ENCODE data around the gene GULP1.

GULP1 gene

GRCh38 chr2:188256420-188256819, 35.3 kb upstream of the GULP1 start:
- TF ChIP-seq FOXM1 (IDR thresholded peaks at IDR 0.05; ENCODE audit: borderline replicate concordance, low read depth) = no peak
- TF ChIP-seq REST (IDR thresholded peaks at IDR 0.05; ENCODE audit: low read depth) = no peak
- no peak for TF ChIP-seq CEBPB (IDR thresholded peaks at IDR 0.05)
- no peak for TF ChIP-seq EGR1 (IDR thresholded peaks at IDR 0.05)
- no peak for TF ChIP-seq TAF1 (IDR thresholded peaks at IDR 0.05; ENCODE audit: low read depth)
- no peak for TF ChIP-seq YY1 (IDR thresholded peaks at IDR 0.05; ENCODE audit: low read depth)
- no peak for TF ChIP-seq EP300 (IDR thresholded peaks at IDR 0.05; ENCODE audit: borderline replicate concordance)
- no peak for TF ChIP-seq TEAD4 (IDR thresholded peaks at IDR 0.05)
- no peak for TF ChIP-seq TCF12 (IDR thresholded peaks at IDR 0.05; ENCODE audit: low read depth)
- no peak for TF ChIP-seq RAD21 (IDR thresholded peaks at IDR 0.05; ENCODE audit: low read depth)
- TF ChIP-seq MAX (IDR thresholded peaks at IDR 0.05) = no peak
- no peak for TF ChIP-seq ZBTB7A (IDR thresholded peaks at IDR 0.05; ENCODE audit: low read depth)
- no peak for TF ChIP-seq NFIC (IDR thresholded peaks at IDR 0.05)
- no peak for TF ChIP-seq USF1 (IDR thresholded peaks at IDR 0.05)

- TF ChIP-seq YY1 (IDR thresholded peaks at IDR 0.05; ENCODE audit: low read depth) (no peak), ZBTB7A (IDR thresholded peaks at IDR 0.05; ENCODE audit: low read depth) (no peak)
Observed at GRCh38 chr2:188265315-188265714, 26.4 kb upstream of the GULP1 start.

GRCh38 chr2:188267776-188268175, 23.9 kb upstream of the GULP1 start:
- TF ChIP-seq CREB1 (IDR thresholded peaks at IDR 0.05; ENCODE audit: low read depth) (no peak), EP300 (IDR thresholded peaks at IDR 0.05; ENCODE audit: borderline replicate concordance) (no peak), NFIC (IDR thresholded peaks at IDR 0.05) (no peak), REST (IDR thresholded peaks at IDR 0.05; ENCODE audit: low read depth) (no peak), TEAD4 (IDR thresholded peaks at IDR 0.05) (no peak), TCF12 (IDR thresholded peaks at IDR 0.05; ENCODE audit: low read depth) (no peak), USF1 (IDR thresholded peaks at IDR 0.05) (no peak), ZBTB7A (IDR thresholded peaks at IDR 0.05; ENCODE audit: low read depth) (no peak), RAD21 (IDR thresholded peaks at IDR 0.05; ENCODE audit: low read depth) (no peak), TAF1 (IDR thresholded peaks at IDR 0.05; ENCODE audit: low read depth) (no peak), CEBPB (IDR thresholded peaks at IDR 0.05) (no peak), MAX (IDR thresholded peaks at IDR 0.05) (no peak), YY1 (IDR thresholded peaks at IDR 0.05; ENCODE audit: low read depth) (no peak), EGR1 (IDR thresholded peaks at IDR 0.05) (no peak), FOXM1 (IDR thresholded peaks at IDR 0.05; ENCODE audit: borderline replicate concordance, low read depth) (no peak)

- no peak for TF ChIP-seq MAX (IDR thresholded peaks at IDR 0.05)
- no peak for TF ChIP-seq ZBTB7A (IDR thresholded peaks at IDR 0.05; ENCODE audit: low read depth)
- TF ChIP-seq TCF12 (IDR thresholded peaks at IDR 0.05; ENCODE audit: low read depth) = no peak
- no peak for TF ChIP-seq CEBPB (IDR thresholded peaks at IDR 0.05)
- no peak for TF ChIP-seq YY1 (IDR thresholded peaks at IDR 0.05; ENCODE audit: low read depth)
- TF ChIP-seq NFIC (IDR thresholded peaks at IDR 0.05) = no peak
- TF ChIP-seq FOXM1 (IDR thresholded peaks at IDR 0.05; ENCODE audit: borderline replicate concordance, low read depth) = no peak
- TF ChIP-seq CREB1 (IDR thresholded peaks at IDR 0.05; ENCODE audit: low read depth) = no peak
- no peak for TF ChIP-seq EP300 (IDR thresholded peaks at IDR 0.05; ENCODE audit: borderline replicate concordance)
- no peak for TF ChIP-seq TAF1 (IDR thresholded peaks at IDR 0.05; ENCODE audit: low read depth)
- TF ChIP-seq REST (IDR thresholded peaks at IDR 0.05; ENCODE audit: low read depth) = no peak
- TF ChIP-seq USF1 (IDR thresholded peaks at IDR 0.05) = no peak
- TF ChIP-seq EGR1 (IDR thresholded peaks at IDR 0.05) = no peak
- TF ChIP-seq RAD21 (IDR thresholded peaks at IDR 0.05; ENCODE audit: low read depth) = no peak
- no peak for TF ChIP-seq TEAD4 (IDR thresholded peaks at IDR 0.05)
Observed at GRCh38 chr2:188269004-188269403, 22.7 kb upstream of the GULP1 start.

Measured in Ishikawa (cell line).